ENCODE results near the gene TSPAN14. TPM values are rescaled to one million over a fixed set of nuclear protein-coding genes. Genes with fewer than 3 reads are reported as not detected.

Gene TSPAN14
- polyA plus RNA-seq, 3 donors from 2014 or later = 141 to 363 (median 226) TPM

DNA sequence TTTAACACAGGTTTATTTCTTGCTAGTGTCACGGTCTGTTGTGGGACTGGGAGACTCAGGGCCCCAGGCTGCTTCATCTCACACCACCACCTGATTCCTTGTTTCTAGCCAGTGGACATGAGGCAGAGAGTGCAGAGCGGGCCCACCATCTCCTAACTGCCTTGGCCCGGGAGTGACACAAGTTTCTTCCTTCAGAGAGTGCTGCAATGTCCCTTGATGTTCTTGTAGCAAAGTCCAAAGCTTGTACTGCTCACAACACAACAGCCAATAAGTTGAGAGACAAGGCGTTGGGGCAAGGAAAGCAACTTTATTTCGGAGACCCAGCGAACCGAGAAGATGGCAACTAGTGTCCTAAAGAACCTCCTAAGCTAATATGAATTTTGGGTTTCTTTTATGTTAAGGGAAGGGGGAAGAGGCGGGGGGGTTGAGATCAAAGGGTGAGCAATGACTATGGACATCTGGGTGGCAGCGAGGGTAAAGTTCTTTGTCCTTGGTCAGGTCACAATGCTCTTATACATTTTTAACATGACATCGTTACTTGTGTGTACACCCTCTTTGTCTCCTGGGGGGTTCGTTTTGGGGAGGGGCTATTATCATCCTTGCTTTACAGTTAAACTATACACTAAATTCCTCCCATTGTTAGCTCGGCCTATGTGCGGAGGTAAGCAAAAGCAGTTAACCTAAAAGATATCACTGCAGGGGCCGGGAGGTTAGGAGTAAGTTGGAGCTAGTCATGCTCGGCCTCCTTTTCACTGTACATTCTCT is 115.2 kb downstream of the TSPAN14 start:
- H3K27me3 Mint-ChIP-seq (ENCODE audit: low read depth in 3 of 3) = peaks cover 0 to 11% (median 7%) of the 10 kb centered on the region in 3 donors
- H3K4me3 Mint-ChIP-seq = no peak overlapping the region
- DNase-seq = no peak
- no peak overlapping the region for H3K27ac Mint-ChIP-seq
- peaks cover 0 to 3% (median 0%) of the 10 kb centered on the region in 3 donors for H3K36me3 Mint-ChIP-seq
- no peaks in the 10 kb centered on the region for H3K4me1 Mint-ChIP-seq
- no peaks in the 10 kb centered on the region for H3K9me3 Mint-ChIP-seq

GRCh38 chr10:80571352-80571751 is 117.2 kb downstream of the TSPAN14 start:
- Mint-ChIP-seq H3K27me3 (ENCODE audit: low read depth in 3 of 3) (peaks cover 0 to 11% (median 7%) of the 10 kb centered on the region in 3 donors), H3K36me3 (peaks cover 0 to 3% (median 0%) of the 10 kb centered on the region in 3 donors), H3K9me3 (no peaks in the 10 kb centered on the region), H3K4me3 (no peak overlapping the region), H3K4me1 (no peaks in the 10 kb centered on the region), H3K27ac (no peak overlapping the region)
- no peak for DNase-seq

DNA sequence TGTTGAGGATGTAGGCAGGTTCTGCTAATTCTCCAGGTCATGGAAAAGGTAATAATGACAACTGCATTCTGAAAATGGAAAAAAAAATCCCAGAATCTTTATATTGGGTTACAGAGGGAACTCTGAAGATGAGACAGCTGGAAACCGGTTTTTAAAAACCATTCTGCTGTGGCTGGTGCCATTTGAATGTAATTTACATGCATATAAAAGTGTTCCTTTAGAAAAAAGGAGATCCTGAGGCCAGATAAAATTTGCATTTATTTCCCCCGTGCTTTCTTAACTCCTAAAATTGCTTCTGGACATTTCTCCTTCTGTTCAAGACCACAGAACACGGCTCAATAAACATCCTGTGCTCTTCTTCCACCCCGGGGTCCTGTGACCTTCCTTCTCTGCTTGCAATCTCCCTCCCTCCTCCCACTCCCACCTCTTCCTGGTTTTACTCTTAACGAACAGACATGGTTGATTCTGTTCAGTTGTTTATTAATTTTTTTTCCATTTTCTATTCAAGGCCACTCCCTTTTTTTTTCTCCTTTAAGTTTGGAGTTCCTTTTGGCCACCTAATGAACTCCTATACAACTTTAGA is 125.2 kb downstream of the TSPAN14 start:
- Mint-ChIP-seq H3K36me3 (peaks cover 0 to 4% (median 0%) of the 10 kb centered on the region in 3 donors), H3K27me3 (ENCODE audit: low read depth in 3 of 3) (peaks cover 1 to 3% (median 2%) of the 10 kb centered on the region in 3 donors), H3K4me1 (peaks cover 0 to 17% of the 10 kb centered on the region in 2 donors), H3K4me3 (no peak overlapping the region), H3K9me3 (peaks cover 0 to 3% (median 0%) of the 10 kb centered on the region in 6 donors), H3K27ac (no peak overlapping the region)
- DNase-seq = no peak

GRCh38 chr10:80579849-80580637 is 125.9 kb downstream of the TSPAN14 start:
- H3K27ac Mint-ChIP-seq = peak overlapping the region in 1 of 6 donors; percentile 1

DNA sequence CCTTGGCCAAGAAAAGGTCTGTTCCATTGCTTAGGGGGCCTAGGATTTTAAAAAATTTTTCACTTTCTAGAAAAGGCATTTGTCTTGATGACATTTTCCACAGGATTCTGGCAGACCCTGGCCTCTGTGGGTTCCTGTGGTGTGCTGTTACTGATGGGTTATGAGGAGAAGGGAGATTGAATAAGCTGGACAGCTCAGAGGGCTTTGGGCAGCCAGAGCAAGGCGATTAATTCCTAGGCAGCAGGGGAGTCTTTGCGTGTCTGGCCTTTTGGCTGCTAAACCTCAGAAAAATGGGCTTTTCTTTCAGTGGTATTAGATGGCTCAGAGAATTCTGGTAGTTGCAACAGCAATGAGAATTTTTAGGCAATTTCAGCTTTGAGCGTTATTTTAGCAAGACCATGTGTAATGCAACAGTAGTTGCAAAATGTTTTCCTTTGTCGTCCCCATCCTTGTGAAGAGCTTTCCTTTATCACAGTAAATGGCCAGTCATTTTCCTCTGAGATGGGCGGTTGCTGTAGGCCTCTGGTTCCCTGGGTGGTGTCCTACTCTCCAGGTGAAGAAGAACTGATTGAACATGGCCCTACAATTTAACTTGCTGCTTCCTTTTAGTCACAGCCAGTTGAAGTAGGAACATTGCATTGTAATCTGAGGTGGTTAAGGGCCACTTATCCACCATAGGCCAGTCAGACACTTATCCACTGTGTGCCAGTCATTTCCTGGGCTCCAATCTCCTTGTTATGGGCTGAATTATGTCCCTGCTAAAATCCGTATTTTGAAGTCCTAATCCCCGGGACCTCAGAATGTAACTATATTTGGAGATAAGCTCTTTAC is 126.7 kb downstream of the TSPAN14 start:
- peaks cover 0 to 3% (median 0%) of the 10 kb centered on the region in 6 donors for H3K9me3 Mint-ChIP-seq
- no peak overlapping the region for H3K27ac Mint-ChIP-seq
- peaks cover 0 to 4% (median 0%) of the 10 kb centered on the region in 3 donors for H3K36me3 Mint-ChIP-seq
- peaks cover 1 to 3% (median 2%) of the 10 kb centered on the region in 3 donors for H3K27me3 Mint-ChIP-seq (ENCODE audit: low read depth in 3 of 3)
- no peak for DNase-seq
- H3K4me3 Mint-ChIP-seq = no peak overlapping the region
- H3K4me1 Mint-ChIP-seq = peaks cover 0 to 17% of the 10 kb centered on the region in 2 donors

More at GRCh38 chr10:80579849-80580637, 125.9 kb downstream of the TSPAN14 start:
- peaks cover 1 to 3% (median 2%) of the 10 kb centered on the region in 3 donors for H3K27me3 Mint-ChIP-seq (ENCODE audit: low read depth in 3 of 3)
- peaks cover 0 to 4% (median 0%) of the 10 kb centered on the region in 3 donors for H3K36me3 Mint-ChIP-seq
- peaks cover 0 to 3% (median 0%) of the 10 kb centered on the region in 6 donors for H3K9me3 Mint-ChIP-seq
- H3K4me3 Mint-ChIP-seq = no peak overlapping the region
- peaks cover 0 to 17% of the 10 kb centered on the region in 2 donors for H3K4me1 Mint-ChIP-seq
- DNase-seq = peak in 1 of 3 donors; percentile 4

DNA sequence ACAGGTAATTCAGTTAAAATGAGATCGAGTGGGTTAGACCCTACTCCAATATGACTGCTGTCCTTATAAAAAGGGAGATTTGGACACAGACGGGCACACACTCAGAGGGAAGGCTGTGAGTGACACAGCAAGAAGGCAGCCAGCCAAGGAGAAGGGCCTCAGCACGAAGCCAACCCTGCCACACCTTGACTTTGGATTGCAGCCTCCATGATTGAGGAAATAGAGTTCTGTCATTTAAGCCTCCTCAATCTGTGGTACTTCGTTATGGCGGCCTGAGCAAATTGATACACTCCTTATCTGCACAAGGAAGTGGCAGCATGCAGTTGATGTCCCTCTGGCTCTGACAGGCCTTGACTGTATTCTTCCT is 127.3 kb downstream of the TSPAN14 start:
- no peak overlapping the region for H3K4me3 Mint-ChIP-seq
- peaks cover 1 to 3% (median 2%) of the 10 kb centered on the region in 3 donors for H3K27me3 Mint-ChIP-seq (ENCODE audit: low read depth in 3 of 3)
- H3K27ac Mint-ChIP-seq = no peak overlapping the region
- peaks cover 0 to 4% (median 0%) of the 10 kb centered on the region in 3 donors for H3K36me3 Mint-ChIP-seq
- H3K4me1 Mint-ChIP-seq = peaks cover 0 to 17% of the 10 kb centered on the region in 2 donors
- peaks cover 0 to 3% (median 0%) of the 10 kb centered on the region in 6 donors for H3K9me3 Mint-ChIP-seq
- no peak for DNase-seq

- no peak for DNase-seq
- no peaks in the 10 kb centered on the region for H3K36me3 Mint-ChIP-seq
Measured at GRCh38 chr10:80582286-80582960, 128.3 kb downstream of the TSPAN14 start.

More at GRCh38 chr10:80582286-80582960, 128.3 kb downstream of the TSPAN14 start:
- Mint-ChIP-seq H3K27ac (no peak overlapping the region), H3K27me3 (ENCODE audit: low read depth in 3 of 3) (peaks cover 0 to 2% (median 1%) of the 10 kb centered on the region in 3 donors), H3K4me3 (no peak overlapping the region), H3K9me3 (peaks cover 0 to 2% (median 0%) of the 10 kb centered on the region in 6 donors), H3K4me1 (peaks cover 0 to 17% of the 10 kb centered on the region in 2 donors)

Other genes starting within 250 kb of the TSPAN14 start
- gene ANXA11, start 248.8 kb upstream of the TSPAN14 start, polyA plus RNA-seq = 100 to 1,000 TPM; 136 to 270 (median 181) TPM
- gene MAT1A, start 164.7 kb upstream of the TSPAN14 start, polyA plus RNA-seq = not detected
- not detected for gene DYDC1, start 97.6 kb upstream of the TSPAN14 start, polyA plus RNA-seq
- not detected for gene DYDC2, start 97.5 kb upstream of the TSPAN14 start, polyA plus RNA-seq
- 1 to 10 TPM; 3.9 to 6.3 (median 4.3) TPM for gene PRXL2A, start 45.8 kb upstream of the TSPAN14 start, polyA plus RNA-seq
- not detected for gene SH2D4B, start 83.6 kb downstream of the TSPAN14 start, polyA plus RNA-seq

Data from immature natural killer cell (primary cell).